Lower lobe of right lung (tissue), 2 donors: ENCODE data around the gene AJAP1. TPM values are rescaled to one million over a fixed set of nuclear protein-coding genes. Genes with fewer than 3 reads are reported as not detected.

Experiments
- ATAC-seq, 2 donors: fragments of 200-7000 bp; cut with Tn5 transposase; one replicate each; pipeline ENCODE4 v1.9.1; 2020 to 2022; ENCODE audit warnings: mild to moderate bottlenecking in 2 of 2, moderate library complexity in 2 of 2
- DNase-seq: peaks from one replicate; pipeline ENCODE4 v3.0.0-alpha.2; 2020
- H3K27ac ChIP-seq: fragments of 200-600 bp; one replicate; pipeline ENCODE4 v1.8.0; 2022
- H3K27me3 ChIP-seq: fragments of 200-600 bp; one replicate; pipeline ENCODE4 v1.8.0; 2022; ENCODE audit warnings: low read depth
- H3K36me3 ChIP-seq: fragments of 200-600 bp; one replicate; pipeline ENCODE4 v1.8.0; 2022; ENCODE audit warnings: mild to moderate bottlenecking
- H3K4me1 ChIP-seq: fragments of 200-600 bp; one replicate; pipeline ENCODE4 v1.8.0; 2022
- H3K4me3 ChIP-seq: fragments of 200-600 bp; one replicate; pipeline ENCODE4 v1.8.0; 2022; ENCODE audit warnings: mild to moderate bottlenecking
- H3K9me3 ChIP-seq: fragments of 200-600 bp; one replicate; pipeline ENCODE4 v1.8.0; 2022
- intact Hi-C: fragments of 100-400 bp; cut with DNase I; formaldehyde crosslinking; loops from one replicate; pipeline ENCODE4 v1.11.0; 2022
- total RNA-seq: library from RNA; stranded (reverse); fragmentation: NEBNext Ultra II Directional; extraction: Animal tissue kit (Norgen Biotek cat#: 25700); gene quantifications from one replicate; pipeline ENCODE4 v1.2.1, GENCODE V29; 2021
- TF ChIP-seq, protein P1 (sequence below): fragments of 200-600 bp; IDR thresholded peaks from one replicate; pipeline ENCODE4 v1.8.0; 2022; ENCODE audit warnings: antibody characterized with exemption, mild to moderate bottlenecking
- donor health status: DM: no; HTN: yes; CAD: no; lungs with severe emphysema.

AJAP1 gene
- total RNA-seq, 1 donor from 2014 or later, result 0.77 TPM

DNA sequence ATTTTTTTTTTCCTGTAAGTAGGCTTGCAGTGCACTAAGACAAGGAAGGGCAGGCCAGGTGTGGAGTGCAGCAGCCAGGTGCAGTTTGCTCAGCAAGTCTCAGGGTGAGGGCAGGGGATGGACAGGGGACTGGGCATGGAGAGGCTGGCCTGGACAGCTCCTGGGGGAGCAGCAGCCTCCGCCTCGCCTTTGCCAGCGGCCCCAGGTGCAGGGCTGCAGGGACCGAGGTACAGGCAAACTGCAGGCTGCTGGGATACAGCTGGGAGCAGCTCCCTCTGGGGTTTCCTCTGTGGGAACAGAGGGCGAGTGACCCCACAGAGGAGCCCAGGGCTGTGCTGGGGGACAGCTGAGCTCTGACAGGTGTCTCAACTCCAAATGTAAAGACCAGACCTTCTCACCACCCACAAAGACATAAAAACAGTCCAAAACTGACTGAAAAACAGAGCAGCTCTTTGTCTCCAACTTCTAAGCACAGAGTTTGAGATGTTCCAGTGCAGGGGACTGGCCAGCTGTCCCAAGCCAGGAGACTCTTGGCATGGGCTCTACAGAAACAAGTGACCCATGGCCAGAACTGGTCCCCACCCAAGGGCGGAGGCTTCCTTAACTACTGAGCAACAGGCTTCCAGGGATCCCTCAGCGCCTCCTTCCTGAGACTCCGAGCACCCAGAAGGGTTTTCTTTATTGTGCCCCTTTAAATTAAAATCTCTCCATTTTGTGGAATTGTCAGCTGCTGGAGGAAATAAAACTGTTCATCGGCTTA lies 27.7 kb upstream of the AJAP1 start:
- no peaks in the 10 kb centered on the region for H3K9me3 ChIP-seq
- H3K4me3 ChIP-seq, result no peak overlapping the region
- intact Hi-C loops, result no loop called here
- TF ChIP-seq, protein P1, sequence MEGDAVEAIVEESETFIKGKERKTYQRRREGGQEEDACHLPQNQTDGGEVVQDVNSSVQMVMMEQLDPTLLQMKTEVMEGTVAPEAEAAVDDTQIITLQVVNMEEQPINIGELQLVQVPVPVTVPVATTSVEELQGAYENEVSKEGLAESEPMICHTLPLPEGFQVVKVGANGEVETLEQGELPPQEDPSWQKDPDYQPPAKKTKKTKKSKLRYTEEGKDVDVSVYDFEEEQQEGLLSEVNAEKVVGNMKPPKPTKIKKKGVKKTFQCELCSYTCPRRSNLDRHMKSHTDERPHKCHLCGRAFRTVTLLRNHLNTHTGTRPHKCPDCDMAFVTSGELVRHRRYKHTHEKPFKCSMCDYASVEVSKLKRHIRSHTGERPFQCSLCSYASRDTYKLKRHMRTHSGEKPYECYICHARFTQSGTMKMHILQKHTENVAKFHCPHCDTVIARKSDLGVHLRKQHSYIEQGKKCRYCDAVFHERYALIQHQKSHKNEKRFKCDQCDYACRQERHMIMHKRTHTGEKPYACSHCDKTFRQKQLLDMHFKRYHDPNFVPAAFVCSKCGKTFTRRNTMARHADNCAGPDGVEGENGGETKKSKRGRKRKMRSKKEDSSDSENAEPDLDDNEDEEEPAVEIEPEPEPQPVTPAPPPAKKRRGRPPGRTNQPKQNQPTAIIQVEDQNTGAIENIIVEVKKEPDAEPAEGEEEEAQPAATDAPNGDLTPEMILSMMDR, result no peak
- H3K36me3 ChIP-seq, result no peaks in the 10 kb centered on the region
- no peak overlapping the region for H3K27ac ChIP-seq
- H3K4me1 ChIP-seq, result no peaks in the 10 kb centered on the region
- peaks cover 4% of the 10 kb centered on the region for H3K27me3 ChIP-seq
- DNase-seq (no peak), ATAC-seq (no peak)

DNA sequence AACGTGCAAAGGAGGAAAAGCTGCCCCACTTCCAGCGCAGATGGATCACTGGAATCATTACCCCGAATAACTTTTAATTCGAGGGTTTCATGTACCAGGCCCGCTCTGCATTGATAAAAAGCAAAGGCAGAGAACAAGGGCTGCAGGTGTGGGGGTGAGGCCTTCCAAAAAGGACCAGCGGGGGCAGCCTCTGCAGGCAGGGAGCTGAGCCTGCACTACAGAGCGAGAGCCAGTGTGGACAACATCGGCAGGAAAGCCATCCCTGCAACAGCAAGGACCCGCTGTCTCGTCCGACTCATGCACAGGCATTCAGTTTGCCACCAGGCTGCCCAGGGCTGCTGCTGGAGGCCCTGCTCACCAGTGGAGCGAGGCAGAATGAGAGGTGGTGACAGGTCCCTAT lies 27.1 kb upstream of the AJAP1 start:
- TF ChIP-seq, protein P1, result no peak
- peaks cover 4% of the 10 kb centered on the region for H3K27me3 ChIP-seq
- no peaks in the 10 kb centered on the region for H3K36me3 ChIP-seq
- H3K4me1 ChIP-seq, result no peaks in the 10 kb centered on the region
- H3K9me3 ChIP-seq, result no peaks in the 10 kb centered on the region
- intact Hi-C loops, result no loop called here
- ATAC-seq (no peak), DNase-seq (no peak)
- no peak overlapping the region for H3K4me3 ChIP-seq
- no peak overlapping the region for H3K27ac ChIP-seq

DNA sequence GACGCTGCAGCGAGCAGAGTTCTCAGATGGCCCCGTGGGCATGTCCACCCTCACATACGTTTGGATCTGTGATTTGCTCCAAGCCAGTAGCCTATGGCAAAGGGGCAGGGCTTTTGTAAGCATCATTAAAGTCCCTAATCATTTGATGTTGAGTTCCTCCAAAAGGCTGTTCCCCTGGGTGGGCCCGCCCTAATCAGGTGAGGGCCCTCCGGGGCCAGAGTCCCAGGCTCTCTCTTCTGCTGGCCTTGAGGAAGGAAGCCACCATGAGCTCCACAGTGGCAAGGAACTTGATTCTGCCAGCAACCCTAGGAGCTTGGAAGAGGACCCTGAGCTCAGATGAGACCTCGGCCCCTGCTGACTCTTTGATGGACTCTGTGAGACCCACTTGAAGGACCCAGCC lies 25.4 kb upstream of the AJAP1 start:
- no peak for ATAC-seq
- TF ChIP-seq, protein P1, result no peak

DNA sequence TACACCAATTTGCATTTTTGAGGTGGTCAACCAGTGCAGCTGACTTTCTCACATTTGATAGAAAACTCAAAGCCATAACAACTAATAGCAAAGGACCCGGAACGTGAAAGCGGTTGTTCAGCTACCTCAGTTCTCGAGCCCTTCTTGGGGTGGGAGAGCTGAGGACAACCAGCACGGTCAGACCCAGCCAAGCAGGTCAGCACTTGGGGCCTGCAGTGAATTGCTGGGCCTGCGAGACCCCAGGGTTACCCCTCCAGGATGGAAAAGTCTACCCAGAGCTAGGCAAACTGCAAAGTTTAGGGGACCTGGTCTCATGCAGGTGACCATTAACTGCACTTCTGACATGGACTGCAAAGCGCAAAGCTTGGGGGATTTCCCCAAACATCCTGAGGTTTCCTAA lies 23.8 kb upstream of the AJAP1 start:
- Histone ChIP-seq H3K27ac (no peak overlapping the region), H3K36me3 (no peaks in the 10 kb centered on the region), H3K4me1 (no peaks in the 10 kb centered on the region), H3K27me3 (peaks cover 4% of the 10 kb centered on the region), H3K9me3 (no peaks in the 10 kb centered on the region), H3K4me3 (no peak overlapping the region)
- TF ChIP-seq, protein P1, result no peak
- DNase-seq (no peak), ATAC-seq (no peak)
- intact Hi-C loops, result no loop called here

More for the DNA sequence above, 25.4 kb upstream of the AJAP1 start:
- Histone ChIP-seq H3K4me3 (no peak overlapping the region), H3K9me3 (no peaks in the 10 kb centered on the region), H3K36me3 (no peaks in the 10 kb centered on the region), H3K27ac (no peak overlapping the region), H3K27me3 (peaks cover 4% of the 10 kb centered on the region), H3K4me1 (no peaks in the 10 kb centered on the region)
- intact Hi-C loops, result no loop called here
- no peak for DNase-seq

DNA sequence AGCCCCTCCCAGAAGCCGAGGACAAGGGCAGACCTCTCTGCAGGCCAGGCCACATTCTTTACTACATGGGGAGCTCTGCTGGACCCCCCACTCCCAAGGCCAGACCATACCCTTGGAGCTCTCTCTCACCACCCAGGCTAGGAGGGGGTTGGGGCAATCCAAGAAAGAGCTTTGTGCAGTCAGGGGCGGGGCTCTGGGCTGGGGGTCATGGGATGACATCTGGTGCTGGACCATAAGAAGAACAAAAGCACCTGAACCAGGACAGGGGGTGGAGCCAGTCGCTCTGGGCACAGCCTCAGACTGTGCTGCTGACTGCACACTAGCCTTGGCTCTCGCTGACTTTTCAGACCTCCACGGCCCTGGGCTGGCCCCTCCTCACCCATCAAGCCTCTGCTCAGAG lies 23.1 kb upstream of the AJAP1 start:
- Histone ChIP-seq H3K36me3 (no peaks in the 10 kb centered on the region), H3K27me3 (no peaks in the 10 kb centered on the region), H3K4me1 (no peaks in the 10 kb centered on the region), H3K4me3 (no peak overlapping the region), H3K9me3 (no peaks in the 10 kb centered on the region), H3K27ac (no peak overlapping the region)
- intact Hi-C loops, result no loop called here
- no peak for DNase-seq
- ATAC-seq, result no peak
- TF ChIP-seq, protein P1, result no peak
